Measurements from ENCODE around the gene FBXO24. TPM values are rescaled to one million over a fixed set of nuclear protein-coding genes. Genes with fewer than 3 reads are reported as not detected.
A peak's percentile ranks its signal among the peaks of the same experiment; 100 is the strongest.

The FBXO24 gene
- total and polyA plus RNA-seq, 9 of the 15 experiments (the other 6 are each of a cell fraction or from before 2014, with no cell fraction given): 0.17 to 0.95 (median 0.50) TPM

- peak; percentile 71; the same call in 1 of the 2 replicates for TF ChIP-seq ZBTB12 (CRISPR knock-in tag; IDR thresholded peaks at IDR 0.05)
- TF ChIP-seq PHB (CRISPR knock-in tag; IDR thresholded peaks at IDR 0.05): 0 out of 2 replicates have a peak, but pooled peaks have one; percentile 47
- no peak for TF ChIP-seq CREB3 (tag; conservative IDR thresholded peaks at IDR 0.05; ENCODE audit: low read depth)
- peak; percentile 99 for TF ChIP-seq SAP30 (IDR thresholded peaks at IDR 0.05; ENCODE audit: borderline replicate concordance, insufficient read depth, low read depth, low read length, poor library complexity, severe bottlenecking)
- TF ChIP-seq ZNF165 (CRISPR knock-in tag; IDR thresholded peaks at IDR 0.05; ENCODE audit: borderline replicate concordance): no peak
- no peak for TF ChIP-seq ZNF280A (IDR thresholded peaks at IDR 0.05; ENCODE audit: low read depth, partially characterized antibody)
- peak; percentile 98 for TF ChIP-seq RBFOX2 (IDR thresholded peaks at IDR 0.05; ENCODE audit: low read depth, low read length)
- no peak for TF ChIP-seq ZZZ3 (IDR thresholded peaks at IDR 0.05)
- TF ChIP-seq DDX20 (tag; IDR thresholded peaks at IDR 0.05; ENCODE audit: low read depth): no peak
- TF ChIP-seq BMI1 (IDR thresholded peaks at IDR 0.05; ENCODE audit: low read length): no peak
- TF ChIP-seq ASH1L (IDR thresholded peaks at IDR 0.05; ENCODE audit: borderline replicate concordance, low read depth, partially characterized antibody): peak; percentile 90
- TF ChIP-seq ZNF41 (CRISPR knock-in tag; conservative IDR thresholded peaks at IDR 0.05): no peak
- TF ChIP-seq NFE2L1 (tag; IDR thresholded peaks at IDR 0.05; ENCODE audit: borderline replicate concordance, low read depth): no peak
- TF ChIP-seq ZFP91 (CRISPR knock-in tag; IDR thresholded peaks at IDR 0.05): no peak
- no peak for TF ChIP-seq BDP1 (IDR thresholded peaks at IDR 0.05; ENCODE audit: insufficient read depth, insufficient read length)
- peak; percentile 41; the same call in 1 of the 2 replicates for TF ChIP-seq C11orf30 (IDR thresholded peaks at IDR 0.05; ENCODE audit: low read depth)
- peak in 1 of 2 experiments; percentile 81 for TF ChIP-seq AFF1 (IDR thresholded peaks at IDR 0.05; ENCODE audit: low read depth in 1 of 2, partially characterized antibody in 2 of 2)
These were observed 47.3 kb upstream of the FBXO24 start, which contains the start of gene AGFG2 (continued) for GRCh38 chr7:100538654-100539435.
